Measurements from ENCODE around the gene ACSL4.

- TF ChIP-seq CTCF (IDR thresholded peaks at IDR 0.05) (no peak), POLR2A (IDR thresholded peaks at IDR 0.05) (no peak), EP300 (IDR thresholded peaks at IDR 0.05) (no peak)
These were observed 131.6 kb downstream of the ACSL4 start for GRCh38 chrX:109601486-109601885.
